ENCODE data around the gene ZACN.

ZACN gene

GRCh38 chr17:76036497-76037261 lies 42.3 kb upstream of the ZACN start:
- no peak for TF ChIP-seq MAX (IDR thresholded peaks at IDR 0.05)
- TF ChIP-seq CREB1 (IDR thresholded peaks at IDR 0.05; ENCODE audit: low read depth), result no peak
- TF ChIP-seq RAD21 (IDR thresholded peaks at IDR 0.05; ENCODE audit: low read depth), result no peak
- no peak for TF ChIP-seq ZBTB7A (IDR thresholded peaks at IDR 0.05; ENCODE audit: low read depth)
- TF ChIP-seq, protein P1, sequence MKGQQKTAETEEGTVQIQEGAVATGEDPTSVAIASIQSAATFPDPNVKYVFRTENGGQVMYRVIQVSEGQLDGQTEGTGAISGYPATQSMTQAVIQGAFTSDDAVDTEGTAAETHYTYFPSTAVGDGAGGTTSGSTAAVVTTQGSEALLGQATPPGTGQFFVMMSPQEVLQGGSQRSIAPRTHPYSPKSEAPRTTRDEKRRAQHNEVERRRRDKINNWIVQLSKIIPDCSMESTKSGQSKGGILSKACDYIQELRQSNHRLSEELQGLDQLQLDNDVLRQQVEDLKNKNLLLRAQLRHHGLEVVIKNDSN (IDR thresholded peaks at IDR 0.05), result no peak
- TF ChIP-seq TCF12 (IDR thresholded peaks at IDR 0.05; ENCODE audit: low read depth), result no peak
- no peak for TF ChIP-seq EGR1 (IDR thresholded peaks at IDR 0.05)
- no peak for TF ChIP-seq CEBPB (IDR thresholded peaks at IDR 0.05)
- TF ChIP-seq, protein P2, sequence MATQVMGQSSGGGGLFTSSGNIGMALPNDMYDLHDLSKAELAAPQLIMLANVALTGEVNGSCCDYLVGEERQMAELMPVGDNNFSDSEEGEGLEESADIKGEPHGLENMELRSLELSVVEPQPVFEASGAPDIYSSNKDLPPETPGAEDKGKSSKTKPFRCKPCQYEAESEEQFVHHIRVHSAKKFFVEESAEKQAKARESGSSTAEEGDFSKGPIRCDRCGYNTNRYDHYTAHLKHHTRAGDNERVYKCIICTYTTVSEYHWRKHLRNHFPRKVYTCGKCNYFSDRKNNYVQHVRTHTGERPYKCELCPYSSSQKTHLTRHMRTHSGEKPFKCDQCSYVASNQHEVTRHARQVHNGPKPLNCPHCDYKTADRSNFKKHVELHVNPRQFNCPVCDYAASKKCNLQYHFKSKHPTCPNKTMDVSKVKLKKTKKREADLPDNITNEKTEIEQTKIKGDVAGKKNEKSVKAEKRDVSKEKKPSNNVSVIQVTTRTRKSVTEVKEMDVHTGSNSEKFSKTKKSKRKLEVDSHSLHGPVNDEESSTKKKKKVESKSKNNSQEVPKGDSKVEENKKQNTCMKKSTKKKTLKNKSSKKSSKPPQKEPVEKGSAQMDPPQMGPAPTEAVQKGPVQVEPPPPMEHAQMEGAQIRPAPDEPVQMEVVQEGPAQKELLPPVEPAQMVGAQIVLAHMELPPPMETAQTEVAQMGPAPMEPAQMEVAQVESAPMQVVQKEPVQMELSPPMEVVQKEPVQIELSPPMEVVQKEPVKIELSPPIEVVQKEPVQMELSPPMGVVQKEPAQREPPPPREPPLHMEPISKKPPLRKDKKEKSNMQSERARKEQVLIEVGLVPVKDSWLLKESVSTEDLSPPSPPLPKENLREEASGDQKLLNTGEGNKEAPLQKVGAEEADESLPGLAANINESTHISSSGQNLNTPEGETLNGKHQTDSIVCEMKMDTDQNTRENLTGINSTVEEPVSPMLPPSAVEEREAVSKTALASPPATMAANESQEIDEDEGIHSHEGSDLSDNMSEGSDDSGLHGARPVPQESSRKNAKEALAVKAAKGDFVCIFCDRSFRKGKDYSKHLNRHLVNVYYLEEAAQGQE (IDR thresholded peaks at IDR 0.05; ENCODE audit: low read depth), result no peak
- no peak for TF ChIP-seq TEAD4 (IDR thresholded peaks at IDR 0.05)

DNA sequence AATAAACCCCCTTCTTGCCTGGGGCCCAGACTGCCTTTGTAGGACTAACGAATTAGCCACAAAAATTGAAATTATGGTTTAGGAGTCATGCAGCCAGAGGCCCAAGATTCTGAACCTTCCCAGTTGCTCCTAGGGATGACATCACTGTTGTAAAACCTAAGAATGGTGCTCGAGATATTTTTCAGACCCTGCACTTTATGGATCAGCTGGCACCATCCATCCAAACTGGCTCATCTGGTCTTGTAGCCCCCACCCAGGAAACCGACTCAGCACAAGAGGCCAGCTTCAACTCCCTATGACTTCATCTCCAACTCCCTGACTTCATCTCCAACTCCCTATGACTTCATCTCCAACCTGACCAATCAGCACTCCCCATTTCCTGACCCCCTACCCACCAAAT lies 40.9 kb upstream of the ZACN start:
- TF ChIP-seq CREB1 (IDR thresholded peaks at IDR 0.05; ENCODE audit: low read depth) (no peak), EGR1 (IDR thresholded peaks at IDR 0.05) (no peak), RAD21 (IDR thresholded peaks at IDR 0.05; ENCODE audit: low read depth) (no peak), TEAD4 (IDR thresholded peaks at IDR 0.05) (no peak), MAX (IDR thresholded peaks at IDR 0.05) (no peak), TCF12 (IDR thresholded peaks at IDR 0.05; ENCODE audit: low read depth) (no peak), ZBTB7A (IDR thresholded peaks at IDR 0.05; ENCODE audit: low read depth) (no peak), NFIC (IDR thresholded peaks at IDR 0.05) (no peak), TAF1 (IDR thresholded peaks at IDR 0.05; ENCODE audit: low read depth) (no peak), YY1 (IDR thresholded peaks at IDR 0.05; ENCODE audit: low read depth) (no peak), FOXM1 (IDR thresholded peaks at IDR 0.05; ENCODE audit: borderline replicate concordance, low read depth) (no peak), EP300 (IDR thresholded peaks at IDR 0.05; ENCODE audit: borderline replicate concordance) (no peak), CEBPB (IDR thresholded peaks at IDR 0.05) (no peak)
- TF ChIP-seq, protein P1 (IDR thresholded peaks at IDR 0.05), result no peak
- TF ChIP-seq, protein P2 (IDR thresholded peaks at IDR 0.05; ENCODE audit: low read depth), result no peak

GRCh38 chr17:76039121-76039520 lies 39.9 kb upstream of the ZACN start:
- TF ChIP-seq, protein P2 (IDR thresholded peaks at IDR 0.05; ENCODE audit: low read depth), result no peak
- TF ChIP-seq EGR1 (IDR thresholded peaks at IDR 0.05), result no peak
- TF ChIP-seq YY1 (IDR thresholded peaks at IDR 0.05; ENCODE audit: low read depth), result no peak
- TF ChIP-seq ZBTB7A (IDR thresholded peaks at IDR 0.05; ENCODE audit: low read depth), result no peak
- no peak for TF ChIP-seq CREB1 (IDR thresholded peaks at IDR 0.05; ENCODE audit: low read depth)
- TF ChIP-seq TEAD4 (IDR thresholded peaks at IDR 0.05), result no peak
- TF ChIP-seq FOXM1 (IDR thresholded peaks at IDR 0.05; ENCODE audit: borderline replicate concordance, low read depth), result no peak
- no peak for TF ChIP-seq MAX (IDR thresholded peaks at IDR 0.05)
- TF ChIP-seq EP300 (IDR thresholded peaks at IDR 0.05; ENCODE audit: borderline replicate concordance), result no peak
- TF ChIP-seq, protein P1 (IDR thresholded peaks at IDR 0.05), result no peak
- TF ChIP-seq RAD21 (IDR thresholded peaks at IDR 0.05; ENCODE audit: low read depth), result no peak
